ENCODE data around the gene DDX54.

DDX54 gene

DNA sequence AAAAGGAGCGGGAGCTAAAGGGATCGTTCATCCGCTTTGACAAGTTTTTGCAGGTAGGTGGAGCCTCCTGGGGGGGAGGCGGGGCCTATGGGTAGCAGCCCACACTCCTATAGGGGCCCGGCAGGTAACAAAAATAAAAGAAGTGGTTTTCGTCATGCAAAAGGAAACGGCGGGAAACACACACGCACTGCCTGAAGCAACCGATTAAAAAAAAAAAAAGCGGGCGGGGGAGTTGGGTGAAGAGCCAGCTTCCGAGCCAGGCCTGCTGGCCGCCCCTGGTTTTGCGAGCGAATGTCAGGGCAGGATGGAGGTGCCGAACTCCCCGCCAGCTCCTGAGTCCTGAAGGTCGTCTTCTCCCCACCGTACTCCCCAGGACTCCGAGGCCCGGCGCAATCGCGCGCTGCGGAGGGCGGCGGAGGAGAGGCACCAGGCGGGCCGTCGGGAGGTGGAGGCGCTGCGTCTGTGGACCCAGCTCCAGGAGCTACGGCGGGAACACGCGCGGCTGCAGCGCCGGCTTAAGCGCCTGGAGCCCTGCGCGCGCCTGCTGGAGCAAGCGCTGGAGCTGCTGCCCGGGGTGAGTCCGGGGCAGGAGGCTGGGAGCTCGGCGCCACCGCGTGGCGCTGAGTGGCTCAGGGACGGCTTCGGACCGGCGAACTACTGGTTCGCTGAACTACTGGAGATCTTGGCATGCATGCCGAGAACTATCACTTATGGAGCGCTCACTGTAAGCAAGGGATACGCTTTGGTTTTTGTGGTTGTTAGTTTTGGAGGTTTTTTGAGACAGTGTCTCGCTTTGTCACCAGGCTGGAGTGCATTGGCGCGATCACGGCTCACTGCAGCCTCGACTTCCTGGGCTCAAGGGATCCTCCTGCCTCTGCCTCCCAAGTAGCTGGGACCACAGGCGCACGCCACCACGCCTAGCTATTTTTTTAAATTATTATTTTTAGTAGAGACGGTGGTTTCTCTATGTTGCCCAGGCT lies 32.2 kb downstream of the DDX54 start:
- peak overlapping the region; percentile 23; the same call in 1 of the 2 replicates for H3K4me3 ChIP-seq (ENCODE audit: low read depth, low read length)
- TF ChIP-seq, protein P1, sequence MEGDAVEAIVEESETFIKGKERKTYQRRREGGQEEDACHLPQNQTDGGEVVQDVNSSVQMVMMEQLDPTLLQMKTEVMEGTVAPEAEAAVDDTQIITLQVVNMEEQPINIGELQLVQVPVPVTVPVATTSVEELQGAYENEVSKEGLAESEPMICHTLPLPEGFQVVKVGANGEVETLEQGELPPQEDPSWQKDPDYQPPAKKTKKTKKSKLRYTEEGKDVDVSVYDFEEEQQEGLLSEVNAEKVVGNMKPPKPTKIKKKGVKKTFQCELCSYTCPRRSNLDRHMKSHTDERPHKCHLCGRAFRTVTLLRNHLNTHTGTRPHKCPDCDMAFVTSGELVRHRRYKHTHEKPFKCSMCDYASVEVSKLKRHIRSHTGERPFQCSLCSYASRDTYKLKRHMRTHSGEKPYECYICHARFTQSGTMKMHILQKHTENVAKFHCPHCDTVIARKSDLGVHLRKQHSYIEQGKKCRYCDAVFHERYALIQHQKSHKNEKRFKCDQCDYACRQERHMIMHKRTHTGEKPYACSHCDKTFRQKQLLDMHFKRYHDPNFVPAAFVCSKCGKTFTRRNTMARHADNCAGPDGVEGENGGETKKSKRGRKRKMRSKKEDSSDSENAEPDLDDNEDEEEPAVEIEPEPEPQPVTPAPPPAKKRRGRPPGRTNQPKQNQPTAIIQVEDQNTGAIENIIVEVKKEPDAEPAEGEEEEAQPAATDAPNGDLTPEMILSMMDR (IDR thresholded peaks at IDR 0.05; ENCODE audit: low read depth, low read length) = peak; percentile 35; the same call in 1 of the 2 replicates

DNA sequence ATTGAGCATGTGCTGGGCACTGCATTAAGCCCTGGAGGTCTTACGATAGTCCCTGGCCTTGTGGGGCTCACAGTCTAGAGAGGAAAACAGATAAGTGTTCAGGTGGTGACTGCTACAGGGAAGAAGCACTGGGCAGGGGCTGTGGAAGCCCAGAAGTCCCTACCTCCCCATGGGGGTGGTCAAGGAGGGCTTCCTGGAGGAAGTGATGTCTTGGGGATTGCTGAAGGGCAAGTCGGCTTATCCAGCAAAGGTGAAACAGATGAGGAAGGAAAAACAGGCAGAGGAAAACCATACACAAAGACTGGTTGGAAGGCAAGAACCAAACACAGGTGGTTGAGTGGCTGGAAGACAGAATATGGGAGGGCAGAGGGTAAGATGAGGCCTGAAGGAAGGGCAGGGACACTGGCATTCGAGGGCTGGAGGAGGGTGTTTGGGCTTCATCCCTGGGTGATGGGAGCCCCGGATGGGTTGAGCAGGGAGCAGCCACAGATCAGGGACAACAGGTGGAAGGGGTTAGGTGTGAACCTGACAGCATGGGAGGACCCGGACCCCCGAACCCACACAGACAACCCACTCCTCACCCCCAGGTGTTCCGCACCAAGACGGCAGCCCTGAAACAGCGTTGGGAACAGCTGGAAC lies 33.0 kb downstream of the DDX54 start:
- TF ChIP-seq, protein P1 (IDR thresholded peaks at IDR 0.05; ENCODE audit: low read depth, low read length) = no peak
- H3K4me3 ChIP-seq (ENCODE audit: low read depth, low read length) = no peak overlapping the region

- TF ChIP-seq, protein P1 (IDR thresholded peaks at IDR 0.05; ENCODE audit: low read depth, low read length) = no peak
- H3K4me3 ChIP-seq (ENCODE audit: low read depth, low read length) = no peak overlapping the region
Measured at GRCh38 chr12:113151655-113152054, 33.6 kb downstream of the DDX54 start.

GRCh38 chr12:113149361-113150150 lies 35.7 kb downstream of the DDX54 start, which contains the start of gene CFAP73:
TSS of gene CFAP73 (plus strand) at chr12:113149724. CDS start at chr12:113149858, 134 bp downstream.
- peak within 1 kb of the TSS; percentile 29 for H3K4me3 ChIP-seq (ENCODE audit: low read depth, low read length)

GRCh38 chr12:113146999-113147398 lies 38.3 kb downstream of the DDX54 start:
- TF ChIP-seq, protein P1 (IDR thresholded peaks at IDR 0.05; ENCODE audit: low read depth, low read length) = no peak

More at GRCh38 chr12:113149361-113150150, 35.7 kb downstream of the DDX54 start, which contains the start of gene CFAP73:
- TF ChIP-seq, protein P1 (IDR thresholded peaks at IDR 0.05; ENCODE audit: low read depth, low read length) = no peak

GRCh38 chr12:113145720-113146551 lies 39.3 kb downstream of the DDX54 start:
- H3K4me3 ChIP-seq (ENCODE audit: low read depth, low read length) = no peak overlapping the region
- TF ChIP-seq, protein P1 (IDR thresholded peaks at IDR 0.05; ENCODE audit: low read depth, low read length) = no peak

More at GRCh38 chr12:113146999-113147398, 38.3 kb downstream of the DDX54 start:
- no peak overlapping the region for H3K4me3 ChIP-seq (ENCODE audit: low read depth, low read length)
